HepG2 (cell line): ENCODE data around the gene PRKCD. TPM values are rescaled to one million over a fixed set of nuclear protein-coding genes. Genes with fewer than 3 reads are reported as not detected.

ENCODE experiments used
- ATAC-seq: fragments of 200-7000 bp; cut with Tn5 transposase; 3 replicates; pipeline ENCODE4 v1.9.1; 2020; ENCODE audit warnings: mild to moderate bottlenecking, moderate library complexity
- BruUV-seq: library from RNA; stranded (reverse); fragments of 400-500 nt; replicated peaks from 2 replicates; lab custom pipeline; 2021; lab: Mats Ljungman, UMichigan
- CTCF ChIA-PET: fragments of 300-600 bp; formaldehyde crosslinking; extraction: SDS; loops from one replicate; lab custom pipeline; 2021; ENCODE audit warnings: low total read pairs, inconsistent platforms, low intra/inter-chr PET ratio; lab: Yijun Ruan, JAX
- POLR2A ChIA-PET: fragments of 350-600 bp; sonication (Branson Sonifier 250); formaldehyde crosslinking; loops from one replicate; lab custom pipeline; 2020; ENCODE audit warnings: antibody characterized with exemption, inconsistent platforms; lab: Yijun Ruan, JAX
- DNase-seq: peaks from one replicate; pipeline ENCODE4 v3.0.0-alpha.2; 2015; ENCODE audit warnings: low spot score
- FAIRE-seq: peaks from 3 replicates; lab custom pipeline; 2011; peaks lifted over from hg19 to GRCh38; lab: Jason Lieb, UNC
- H2AFZ ChIP-seq: one replicate; pipeline ENCODE4 v1.6.1; 2011; ENCODE audit warnings: low read length, inconsistent platforms
- H3K27ac ChIP-seq: fragments of 300-600 bp; 3 replicates; pipeline ENCODE4 v1.8.0; 2011; ENCODE audit warnings: mixed run types, mild to moderate bottlenecking, mixed read lengths, low read length, inconsistent platforms; ENCODE audit not compliant: insufficient read depth; ENCODE audit errors: extremely low read length
- H3K27me3 ChIP-seq, 2 experiments: fragments of 200-600 bp in 1 of 2; 2 replicates in 1 of 2; 3 replicates in 1 of 2; pipeline versions ENCODE4 v1.6.0 to v1.8.0; 2011; ENCODE audit warnings: low read length in 2 of 2, mild to moderate bottlenecking in 2 of 2, moderate library complexity in 2 of 2, inconsistent platforms in 1 of 2; ENCODE audit not compliant: insufficient read depth in 2 of 2, control insufficient read depth in 1 of 2
- H3K36me3 ChIP-seq, 2 experiments: fragments of 200-600 bp in 1 of 2; replicated peaks in 1 of 2; 2 replicates in 1 of 2; 3 replicates in 1 of 2; pipeline versions ENCODE4 v1.5.1 to v1.8.0; 2011; ENCODE audit warnings: low read length in 2 of 2, inconsistent platforms in 1 of 2; ENCODE audit not compliant: insufficient read depth in 2 of 2, control insufficient read depth in 1 of 2
- H3K4me1 ChIP-seq: 2 replicates; pipeline ENCODE4 v1.5.1; 2012; ENCODE audit warnings: low read length, inconsistent platforms; ENCODE audit not compliant: insufficient read depth
- H3K4me2 ChIP-seq: 2 replicates; pipeline ENCODE4 v1.6.0; 2011; ENCODE audit warnings: low read depth, low read length, inconsistent platforms
- H3K4me3 ChIP-seq, 3 experiments: fragments of 200-600 bp in 1 of 3; sonication (generic), shearing (Covaris generic) in 1 of 3; replicated peaks in 1 of 3; 2 replicates each; pipeline ENCODE4 v1.5.1; 2011 to 2016; ENCODE audit warnings: low read length in 3 of 3, inconsistent platforms in 2 of 3, low read depth in 2 of 3, mild to moderate bottlenecking in 2 of 3, control low read depth in 1 of 3, mixed read lengths in 1 of 3; ENCODE audit not compliant: insufficient read depth in 1 of 3
- H3K79me2 ChIP-seq: one replicate; pipeline ENCODE4 v1.6.1; 2011; ENCODE audit warnings: low read length, inconsistent platforms; ENCODE audit not compliant: insufficient read depth
- H3K9ac ChIP-seq: 2 replicates; pipeline ENCODE4 v1.6.0; 2011; ENCODE audit warnings: mild to moderate bottlenecking, low read depth, low read length, inconsistent platforms; ENCODE audit not compliant: insufficient read depth
- H3K9me3 ChIP-seq: 2 replicates; pipeline ENCODE4 v1.5.1; 2012; ENCODE audit warnings: mild to moderate bottlenecking, low read length
- H4K20me1 ChIP-seq: 2 replicates; pipeline ENCODE4 v1.6.0; 2011; ENCODE audit warnings: inconsistent platforms, mild to moderate bottlenecking, low read length, moderate library complexity; ENCODE audit not compliant: insufficient read depth
- WIZ ChIP-seq: sonication (generic); formaldehyde crosslinking; IDR thresholded peaks from 2 replicates; pipeline ENCODE4 v1.5.1; 2020; ENCODE audit warnings: mild to moderate bottlenecking, missing genetic modification reagents
- ZNF101 ChIP-seq: sonication (generic); formaldehyde crosslinking; IDR thresholded peaks from 2 replicates; pipeline ENCODE4 v1.4.0; 2020; ENCODE audit warnings: mild to moderate bottlenecking, low read depth, missing genetic modification reagents, borderline replicate concordance
- ZNF790 ChIP-seq: sonication (generic); formaldehyde crosslinking; IDR thresholded peaks from 2 replicates; pipeline ENCODE4 v1.8.0; 2022; ENCODE audit warnings: missing genetic modification reagents, mild to moderate bottlenecking, borderline replicate concordance
- ZSCAN30 ChIP-seq: sonication (generic); formaldehyde crosslinking; IDR thresholded peaks from 2 replicates; pipeline ENCODE4 v1.5.0; 2020; ENCODE audit warnings: mild to moderate bottlenecking, missing genetic modification reagents
- WGBS: methylation state at CpG from one replicate; pipeline ENCODE4 v1.1.6; 2017; ENCODE audit warnings: low lambda C conversion rate; 5-methylcytosine and 5-hydroxymethylcytosine counted together
- in situ Hi-C: cut with HindIII; loops from 2 replicates; pipeline ENCODE4 v1.10.0; 2017; ENCODE audit warnings: low pct_unique_long_range_greater_than_20kb; ENCODE audit not compliant: extremely low pct_ligation_motif_present
- intact Hi-C: fragments of 100-400 bp; cut with micrococcal nuclease; formaldehyde crosslinking; loops from one replicate; pipeline ENCODE4 v1.10.0; 2022; ENCODE audit not compliant: unreplicated experiment
- polyA plus RNA-seq, 8 experiments: library from polyadenylated mRNA; depleted of rRNA in 3 of 8; stranded (reverse) in 7 of 8; unstranded in 1 of 8; fragments of >200 nt; fragmentation: Illumina TruSeq in 4 of 8; extraction: Trizol in 4 of 8; gene quantifications; 2 replicates each; pipeline versions ENCODE4 v1.2.1 to v1.2.3, GENCODE V29; 2011 to 2016; ENCODE audit warnings: low read depth in 4 of 8, missing spikeins in 1 of 8, mixed read lengths in 1 of 8; ENCODE audit not compliant: insufficient read depth in 1 of 8
- total RNA-seq, 5 experiments: library from RNA; depleted of rRNA; stranded (reverse); fragments of >200 nt; fragmentation: Illumina TruSeq; extraction: Trizol; gene quantifications; 2 replicates each; pipeline ENCODE4 v1.2.3, GENCODE V29; 2016; ENCODE audit warnings: low read depth in 1 of 5
- TF ChIP-seq, protein P1 (sequence below): conservative IDR thresholded peaks from 2 replicates; pipeline ENCODE4 v1.6.1; 2018; ENCODE audit warnings: missing genetic modification reagents
- TF ChIP-seq, protein P2 (sequence below), 2 experiments: sonication (generic) in 1 of 2; formaldehyde crosslinking in 1 of 2; IDR thresholded peaks; 2 replicates each; pipeline versions ENCODE4 v1.6.1 to v1.9.0; 2014 to 2022; ENCODE audit warnings: antibody characterized with exemption in 1 of 2, borderline replicate concordance in 1 of 2, inconsistent platforms in 1 of 2, low read depth in 1 of 2, missing genetic modification reagents in 1 of 2
- TF ChIP-seq, protein P3 (sequence below): IDR thresholded peaks from 2 replicates; pipeline ENCODE4 v1.6.1; 2016
- TF ChIP-seq, protein P4 (sequence below): sonication (generic); formaldehyde crosslinking; IDR thresholded peaks from 2 replicates; pipeline ENCODE4 v1.4.0; 2020; ENCODE audit warnings: mild to moderate bottlenecking, missing genetic modification reagents
- TF ChIP-seq, protein P5 (sequence below): sonication (generic); formaldehyde crosslinking; IDR thresholded peaks from 2 replicates; pipeline ENCODE4 v1.4.0; 2020; ENCODE audit warnings: missing genetic modification reagents, borderline replicate concordance

Gene PRKCD
- total and polyA plus RNA-seq, 2 of the 13 experiments (the other 11 are each of a cell fraction or from before 2014, with no cell fraction given), result 1.6 to 40.7 TPM

DNA sequence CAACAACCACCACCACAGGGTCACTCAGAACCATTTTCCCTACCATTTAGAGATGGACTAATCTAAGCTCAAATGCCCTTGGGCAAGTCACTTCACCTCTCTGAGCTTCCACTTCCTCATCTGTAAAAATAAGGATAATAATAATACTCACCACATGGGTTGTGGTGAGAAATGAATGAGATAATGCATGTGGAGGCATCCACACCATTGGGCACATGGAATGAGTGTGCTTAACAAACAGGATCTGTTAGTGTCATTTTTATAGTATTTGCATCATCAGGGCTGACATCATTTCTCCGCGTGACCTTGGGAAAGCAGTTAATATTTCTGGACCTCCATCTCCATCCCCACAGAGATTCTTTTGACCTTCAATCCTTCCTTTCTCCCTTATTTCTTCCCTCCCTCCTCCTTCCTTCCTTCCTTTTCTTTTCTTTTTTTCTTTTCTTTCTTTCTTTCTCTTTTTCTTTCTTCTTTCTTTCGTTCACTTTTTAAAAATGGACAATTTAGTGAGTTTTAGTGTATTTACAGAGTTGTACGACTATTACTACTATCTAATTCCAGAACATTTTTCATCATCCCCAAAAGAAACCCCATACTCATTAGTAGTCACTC is 23.1 kb upstream of the PRKCD start:
- CTCF ChIA-PET, result no interaction called here
- TF ChIP-seq, protein P1, sequence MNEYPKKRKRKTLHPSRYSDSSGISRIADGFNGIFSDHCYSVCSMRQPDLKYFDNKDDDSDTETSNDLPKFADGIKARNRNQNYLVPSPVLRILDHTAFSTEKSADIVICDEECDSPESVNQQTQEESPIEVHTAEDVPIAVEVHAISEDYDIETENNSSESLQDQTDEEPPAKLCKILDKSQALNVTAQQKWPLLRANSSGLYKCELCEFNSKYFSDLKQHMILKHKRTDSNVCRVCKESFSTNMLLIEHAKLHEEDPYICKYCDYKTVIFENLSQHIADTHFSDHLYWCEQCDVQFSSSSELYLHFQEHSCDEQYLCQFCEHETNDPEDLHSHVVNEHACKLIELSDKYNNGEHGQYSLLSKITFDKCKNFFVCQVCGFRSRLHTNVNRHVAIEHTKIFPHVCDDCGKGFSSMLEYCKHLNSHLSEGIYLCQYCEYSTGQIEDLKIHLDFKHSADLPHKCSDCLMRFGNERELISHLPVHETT (CRISPR knock-in tag), result no peak
- TF ChIP-seq WIZ (CRISPR knock-in tag) (no peak), ZSCAN30 (no peak), ZNF101 (CRISPR knock-in tag) (no peak), ZNF790 (CRISPR knock-in tag) (no peak)
- TF ChIP-seq, protein P2, sequence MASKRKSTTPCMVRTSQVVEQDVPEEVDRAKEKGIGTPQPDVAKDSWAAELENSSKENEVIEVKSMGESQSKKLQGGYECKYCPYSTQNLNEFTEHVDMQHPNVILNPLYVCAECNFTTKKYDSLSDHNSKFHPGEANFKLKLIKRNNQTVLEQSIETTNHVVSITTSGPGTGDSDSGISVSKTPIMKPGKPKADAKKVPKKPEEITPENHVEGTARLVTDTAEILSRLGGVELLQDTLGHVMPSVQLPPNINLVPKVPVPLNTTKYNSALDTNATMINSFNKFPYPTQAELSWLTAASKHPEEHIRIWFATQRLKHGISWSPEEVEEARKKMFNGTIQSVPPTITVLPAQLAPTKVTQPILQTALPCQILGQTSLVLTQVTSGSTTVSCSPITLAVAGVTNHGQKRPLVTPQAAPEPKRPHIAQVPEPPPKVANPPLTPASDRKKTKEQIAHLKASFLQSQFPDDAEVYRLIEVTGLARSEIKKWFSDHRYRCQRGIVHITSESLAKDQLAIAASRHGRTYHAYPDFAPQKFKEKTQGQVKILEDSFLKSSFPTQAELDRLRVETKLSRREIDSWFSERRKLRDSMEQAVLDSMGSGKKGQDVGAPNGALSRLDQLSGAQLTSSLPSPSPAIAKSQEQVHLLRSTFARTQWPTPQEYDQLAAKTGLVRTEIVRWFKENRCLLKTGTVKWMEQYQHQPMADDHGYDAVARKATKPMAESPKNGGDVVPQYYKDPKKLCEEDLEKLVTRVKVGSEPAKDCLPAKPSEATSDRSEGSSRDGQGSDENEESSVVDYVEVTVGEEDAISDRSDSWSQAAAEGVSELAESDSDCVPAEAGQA (IDR thresholded peaks at IDR 0.05; ENCODE audit: low read depth), result no peak
- TF ChIP-seq, protein P2 (CRISPR knock-in tag; IDR thresholded peaks at IDR 0.05; ENCODE audit: borderline replicate concordance), result no peak
- TF ChIP-seq, protein P3, sequence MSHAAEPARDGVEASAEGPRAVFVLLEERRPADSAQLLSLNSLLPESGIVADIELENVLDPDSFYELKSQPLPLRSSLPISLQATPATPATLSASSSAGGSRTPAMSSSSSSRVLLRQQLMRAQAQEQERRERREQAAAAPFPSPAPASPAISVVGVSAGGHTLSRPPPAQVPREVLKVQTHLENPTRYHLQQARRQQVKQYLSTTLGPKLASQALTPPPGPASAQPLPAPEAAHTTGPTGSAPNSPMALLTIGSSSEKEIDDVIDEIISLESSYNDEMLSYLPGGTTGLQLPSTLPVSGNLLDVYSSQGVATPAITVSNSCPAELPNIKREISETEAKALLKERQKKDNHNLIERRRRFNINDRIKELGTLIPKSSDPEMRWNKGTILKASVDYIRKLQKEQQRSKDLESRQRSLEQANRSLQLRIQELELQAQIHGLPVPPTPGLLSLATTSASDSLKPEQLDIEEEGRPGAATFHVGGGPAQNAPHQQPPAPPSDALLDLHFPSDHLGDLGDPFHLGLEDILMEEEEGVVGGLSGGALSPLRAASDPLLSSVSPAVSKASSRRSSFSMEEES (CRISPR knock-in tag), result no peak
- TF ChIP-seq, protein P4, sequence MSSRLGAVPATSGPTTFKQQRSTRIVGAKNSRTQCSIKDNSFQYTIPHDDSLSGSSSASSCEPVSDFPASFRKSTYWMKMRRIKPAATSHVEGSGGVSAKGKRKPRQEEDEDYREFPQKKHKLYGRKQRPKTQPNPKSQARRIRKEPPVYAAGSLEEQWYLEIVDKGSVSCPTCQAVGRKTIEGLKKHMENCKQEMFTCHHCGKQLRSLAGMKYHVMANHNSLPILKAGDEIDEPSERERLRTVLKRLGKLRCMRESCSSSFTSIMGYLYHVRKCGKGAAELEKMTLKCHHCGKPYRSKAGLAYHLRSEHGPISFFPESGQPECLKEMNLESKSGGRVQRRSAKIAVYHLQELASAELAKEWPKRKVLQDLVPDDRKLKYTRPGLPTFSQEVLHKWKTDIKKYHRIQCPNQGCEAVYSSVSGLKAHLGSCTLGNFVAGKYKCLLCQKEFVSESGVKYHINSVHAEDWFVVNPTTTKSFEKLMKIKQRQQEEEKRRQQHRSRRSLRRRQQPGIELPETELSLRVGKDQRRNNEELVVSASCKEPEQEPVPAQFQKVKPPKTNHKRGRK (CRISPR knock-in tag), result no peak
- TF ChIP-seq, protein P5, sequence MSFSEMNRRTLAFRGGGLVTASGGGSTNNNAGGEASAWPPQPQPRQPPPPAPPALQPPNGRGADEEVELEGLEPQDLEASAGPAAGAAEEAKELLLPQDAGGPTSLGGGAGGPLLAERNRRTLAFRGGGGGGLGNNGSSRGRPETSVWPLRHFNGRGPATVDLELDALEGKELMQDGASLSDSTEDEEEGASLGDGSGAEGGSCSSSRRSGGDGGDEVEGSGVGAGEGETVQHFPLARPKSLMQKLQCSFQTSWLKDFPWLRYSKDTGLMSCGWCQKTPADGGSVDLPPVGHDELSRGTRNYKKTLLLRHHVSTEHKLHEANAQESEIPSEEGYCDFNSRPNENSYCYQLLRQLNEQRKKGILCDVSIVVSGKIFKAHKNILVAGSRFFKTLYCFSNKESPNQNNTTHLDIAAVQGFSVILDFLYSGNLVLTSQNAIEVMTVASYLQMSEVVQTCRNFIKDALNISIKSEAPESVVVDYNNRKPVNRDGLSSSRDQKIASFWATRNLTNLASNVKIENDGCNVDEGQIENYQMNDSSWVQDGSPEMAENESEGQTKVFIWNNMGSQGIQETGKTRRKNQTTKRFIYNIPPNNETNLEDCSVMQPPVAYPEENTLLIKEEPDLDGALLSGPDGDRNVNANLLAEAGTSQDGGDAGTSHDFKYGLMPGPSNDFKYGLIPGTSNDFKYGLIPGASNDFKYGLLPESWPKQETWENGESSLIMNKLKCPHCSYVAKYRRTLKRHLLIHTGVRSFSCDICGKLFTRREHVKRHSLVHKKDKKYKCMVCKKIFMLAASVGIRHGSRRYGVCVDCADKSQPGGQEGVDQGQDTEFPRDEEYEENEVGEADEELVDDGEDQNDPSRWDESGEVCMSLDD (CRISPR knock-in tag), result no peak

More for the DNA sequence above, 23.1 kb upstream of the PRKCD start:
- H2AFZ ChIP-seq, result no peak overlapping the region
- H3K27me3 ChIP-seq, result peaks cover 0 to 11% of the 10 kb centered on the region in 2 experiments; a peak in 3 of 5 replicates
- no TSS peak for BruUV-seq
- DNase-seq (no peak), ATAC-seq (no peak), FAIRE-seq (no peak)
- no peaks in the 10 kb centered on the region for H4K20me1 ChIP-seq
- H3K9me3 ChIP-seq, result no peaks in the 10 kb centered on the region
- 49% methylated on average over 4 of the region's 4 CpGs for WGBS
- H3K27ac ChIP-seq, result no peak overlapping the region
- POLR2A ChIA-PET, result interaction anchor here (9.0 kb wide), 1 partner anchor 22 kb away, joined by 75 read pairs; the partner anchor contains the start of gene PRKCD
- intact Hi-C loops (no loop called here), in situ Hi-C loops (no loop called here)
- no peaks in the 10 kb centered on the region for H3K36me3 ChIP-seq
- no peak overlapping the region for H3K4me3 ChIP-seq
- H3K9ac ChIP-seq, result no peak overlapping the region
- no peak overlapping the region for H3K4me2 ChIP-seq
- H3K4me1 ChIP-seq, result peaks cover 65% of the 10 kb centered on the region
- H3K79me2 ChIP-seq, result no peaks in the 10 kb centered on the region
